GM12878 (cell line): Measurements from ENCODE around the gene KANK4. TPM values are rescaled to one million over a fixed set of nuclear protein-coding genes. Genes with fewer than 3 reads are reported as not detected.
"Not testable (repeated sequence)": the region's sequence is repeated elsewhere in the genome, so short reads cannot be mapped to it uniquely, and the experiment has no call there.

Source experiments
- ATAC-seq: fragments of 200-7000 bp; cut with Tn5 transposase; 3 replicates; pipeline ENCODE4 v1.9.1; 2020; ENCODE audit warnings: mild to moderate bottlenecking, moderate library complexity
- BruUV-seq: library from RNA; stranded (reverse); fragments of 400-500 nt; replicated peaks from 2 replicates; lab custom pipeline; 2021; lab: Mats Ljungman, UMichigan
- CTCF ChIA-PET: fragments of 300-600 bp; sonication (Branson Sonifier 250); formaldehyde crosslinking; extraction: SDS; loops from one replicate; lab custom pipeline; 2021; ENCODE audit warnings: inconsistent platforms; lab: Yijun Ruan, JAX
- POLR2A ChIA-PET: fragments of 350-600 bp; formaldehyde crosslinking; extraction: SDS; loops from one replicate; lab custom pipeline; 2021; ENCODE audit warnings: inconsistent platforms; lab: Charles Lee
- RAD21 ChIA-PET: fragments of 300-600 bp; sonication (Branson Sonifier 250); formaldehyde crosslinking; loops from one replicate; lab custom pipeline; 2023; ENCODE audit warnings: antibody characterized with exemption; ENCODE audit not compliant: unreplicated experiment; lab: Charles Lee
- SMC1A ChIA-PET: fragments of 300-600 bp; sonication (Branson Sonifier 250); formaldehyde crosslinking; loops from one replicate; lab custom pipeline; 2023; ENCODE audit not compliant: unreplicated experiment, uncharacterized antibody; lab: Charles Lee
- DNase-seq: peaks from one replicate; pipeline ENCODE4 v3.0.0-alpha.2; 2011; ENCODE audit warnings: low read depth, low spot score
- FAIRE-seq: peaks from 3 replicates; lab custom pipeline; 2011; peaks lifted over from hg19 to GRCh38; lab: Jason Lieb, UNC
- H2AFZ ChIP-seq: 2 replicates; pipeline ENCODE4 v1.6.0; 2011; ENCODE audit warnings: low read depth, low read length, control low read depth; ENCODE audit not compliant: control insufficient read depth
- H3K27ac ChIP-seq: 2 replicates; pipeline ENCODE4 v1.5.1; 2011; ENCODE audit warnings: control low read depth; ENCODE audit not compliant: control insufficient read depth, insufficient read depth
- H3K27me3 ChIP-seq, 2 experiments: replicated peaks in 1 of 2; 2 replicates each; pipeline versions ENCODE4 v1.6.0 to v1.6.1; 2011; ENCODE audit warnings: low read length in 1 of 2; ENCODE audit not compliant: control insufficient read depth in 2 of 2, insufficient read depth in 2 of 2
- H3K36me3 ChIP-seq, 2 experiments: 2 replicates each; pipeline ENCODE4 v1.5.1; 2011; ENCODE audit warnings: low read length in 1 of 2; ENCODE audit not compliant: control insufficient read depth in 2 of 2, insufficient read depth in 2 of 2
- H3K4me1 ChIP-seq: 2 replicates; pipeline ENCODE4 v1.6.1; 2011; ENCODE audit warnings: mild to moderate bottlenecking, low read length, moderate library complexity, mixed read lengths; ENCODE audit not compliant: control insufficient read depth, insufficient read depth
- H3K4me2 ChIP-seq: 2 replicates; pipeline ENCODE4 v1.6.0; 2011; ENCODE audit warnings: control low read depth; ENCODE audit not compliant: control insufficient read depth, insufficient read depth
- H3K4me3 ChIP-seq: fragments of 200-600 bp; sonication (generic); 2 replicates; pipeline ENCODE4 v1.5.1; 2016
- H3K79me2 ChIP-seq: 2 replicates; pipeline ENCODE4 v1.6.0; 2011; ENCODE audit warnings: low read length; ENCODE audit not compliant: control insufficient read depth, insufficient read depth
- H3K9ac ChIP-seq: 2 replicates; pipeline ENCODE4 v1.8.0; 2011; ENCODE audit warnings: low read length, control low read depth, mixed read lengths; ENCODE audit not compliant: control insufficient read depth, insufficient read depth
- H3K9me3 ChIP-seq: replicated peaks from 3 replicates; pipeline ENCODE4 v1.5.1; 2011; ENCODE audit warnings: mild to moderate bottlenecking, low read length; ENCODE audit not compliant: control insufficient read depth, insufficient read depth
- H4K20me1 ChIP-seq: 2 replicates; pipeline ENCODE4 v1.6.0; 2011; ENCODE audit not compliant: control insufficient read depth, insufficient read depth
- GABPA ChIP-seq: IDR thresholded peaks from 2 replicates; pipeline ENCODE4 v1.6.1; 2014; ENCODE audit warnings: antibody characterized with exemption, low read depth, mild to moderate bottlenecking, inconsistent platforms
- NRF1 ChIP-seq: conservative IDR thresholded peaks from 2 replicates; pipeline ENCODE4 v1.6.1; 2011; ENCODE audit warnings: mild to moderate bottlenecking, low read depth, low read length, improper control_type of control experiment
- PAX8 ChIP-seq: fragments of 450-650 bp; IDR thresholded peaks from 2 replicates; pipeline ENCODE4 v1.6.1; 2017; ENCODE audit warnings: mild to moderate bottlenecking, moderate library complexity
- ZBED1 ChIP-seq: IDR thresholded peaks from 2 replicates; pipeline ENCODE4 v1.6.1; 2016; ENCODE audit warnings: borderline replicate concordance
- WGBS: methylation state at CpG from one replicate; pipeline ENCODE4 v1.1.6; 2016; ENCODE audit warnings: low lambda C conversion rate; ENCODE audit not compliant: insufficient replicate concordance, insufficient coverage; ENCODE audit errors: missing lambda C conversion rate; 5-methylcytosine and 5-hydroxymethylcytosine counted together
- in situ Hi-C: fragments of 300-500 bp; cut with MboI; formaldehyde crosslinking; loops from 9 replicates; pipeline ENCODE4 v1.14.3; 2018; ENCODE audit warnings: mixed read lengths
- intact Hi-C: fragments of 100-400 bp; cut with micrococcal nuclease; formaldehyde crosslinking; loops from one replicate; pipeline ENCODE4 v1.14.2; 2022; ENCODE audit not compliant: unreplicated experiment
- polyA plus RNA-seq, 11 experiments: library from polyadenylated mRNA; depleted of rRNA in 4 of 11; unstranded in 6 of 11; stranded (reverse) in 5 of 11; fragments of >200 nt; fragmentation: Nextera tagmentation in 4 of 11; fragmentation: Illumina TruSeq in 1 of 11; extraction: Ambion mirVana in 4 of 11; extraction: Trizol in 1 of 11; gene quantifications; 1 replicate in 1 of 11; 2 replicates in 10 of 11; pipeline versions ENCODE4 v1.2.1 to v1.2.3, GENCODE V29; 2011 to 2016; ENCODE audit warnings: inconsistent platforms in 2 of 11, missing spikeins in 2 of 11, low read depth in 1 of 11
- total RNA-seq, 4 experiments: library from RNA; depleted of rRNA in 3 of 4; stranded (reverse); fragments of >200 nt in 3 of 4; fragmentation: Illumina TruSeq in 1 of 4; extraction: Trizol in 1 of 4; gene quantifications; 2 replicates each; pipeline versions ENCODE4 v1.2.1 to v1.2.3, GENCODE V29; 2013 to 2021

KANK4 gene
- total and polyA plus RNA-seq, 10 of the 15 experiments (the other 5 are each of a cell fraction or from before 2014, with no cell fraction given), result not detected

- in situ Hi-C loops (no loop called here), intact Hi-C loops (no loop called here)
- SMC1A ChIA-PET, result no interaction called here
- H3K4me1 ChIP-seq, result no peaks in the 10 kb centered on the region
- H3K36me3 ChIP-seq, result no peaks in the 10 kb centered on the region
- no peak overlapping the region for H3K27ac ChIP-seq
- no peak for DNase-seq
- no peak overlapping the region for H3K4me3 ChIP-seq
- no peaks in the 10 kb centered on the region for H4K20me1 ChIP-seq
- no peaks in the 10 kb centered on the region for H3K79me2 ChIP-seq
- TF ChIP-seq NRF1, result no peak
- no peak for TF ChIP-seq ZBED1
- TF ChIP-seq PAX8, result no peak
- no peak for TF ChIP-seq GABPA
- no peak overlapping the region for H3K4me2 ChIP-seq
- H3K9me3 ChIP-seq, result no peaks in the 10 kb centered on the region
- RAD21 ChIA-PET, result no interaction called here
- no peak for ATAC-seq
- CTCF ChIA-PET, result interaction anchor here (1.2 kb wide), 1 partner anchor 27 kb away, joined by 3 read pairs; no protein-coding TSS in a partner anchor
- POLR2A ChIA-PET, result no interaction called here
- H3K27me3 ChIP-seq, result no peaks in the 10 kb centered on the region
- H3K9ac ChIP-seq, result no peak overlapping the region
- H2AFZ ChIP-seq, result no peak overlapping the region
- no TSS peak for BruUV-seq
- WGBS, result 0% methylated on average over 1 of the region's 1 CpG
- no peak for FAIRE-seq
These were observed 98.1 kb downstream of the KANK4 start for GRCh38 chr1:62221171-62221570.

DNA sequence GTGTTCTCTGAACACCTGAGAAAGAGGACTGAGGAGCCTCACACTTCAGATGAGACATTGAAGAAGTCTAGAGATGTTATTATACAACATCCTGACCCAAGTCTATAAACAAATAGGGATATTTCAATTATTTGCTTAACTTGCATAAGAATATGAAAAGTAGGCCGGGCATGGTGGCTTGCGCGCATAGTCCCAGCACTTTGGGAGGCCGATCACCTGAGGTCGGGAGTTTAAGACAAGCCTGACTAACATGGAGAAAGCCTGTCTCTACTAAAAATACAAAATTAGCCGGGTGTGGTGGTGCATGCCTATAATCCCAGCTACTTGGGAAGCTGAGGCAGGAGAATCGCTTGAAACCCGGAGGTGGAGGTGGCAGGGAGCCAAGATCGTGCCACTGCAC lies 98.8 kb downstream of the KANK4 start:
- H3K4me3 ChIP-seq, RAD21 ChIA-PET, POLR2A ChIA-PET, H3K36me3 ChIP-seq, H3K9ac ChIP-seq, H3K79me2 ChIP-seq, SMC1A ChIA-PET, H2AFZ ChIP-seq, H3K27ac ChIP-seq, intact Hi-C loops, FAIRE-seq, DNase-seq, H3K4me2 ChIP-seq, BruUV-seq, H3K9me3 ChIP-seq, H3K27me3 ChIP-seq, ATAC-seq, in situ Hi-C loops, H4K20me1 ChIP-seq, H3K4me1 ChIP-seq: not testable (repeated sequence)
- CTCF ChIA-PET, result interaction anchor here (0.6 to 1.2 kb wide), 2 partner anchors 28 to 1291 kb away, joined by 3 read pairs; no protein-coding TSS in a partner anchor
- 51% methylated on average over 9 of the region's 9 CpGs for WGBS
